ENCODE measurements around the gene RPS27. TPM values are rescaled to one million over a fixed set of nuclear protein-coding genes. Genes with fewer than 3 reads are reported as not detected.
A peak's percentile ranks its signal among the peaks of the same experiment; 100 is the strongest.

RPS27 gene
- total RNA-seq (2013), result 4,705 TPM
- polyA plus RNA-seq (1,000 to 10,000 TPM; 4,186 to 7,443 (median 4,309) TPM), polyA minus RNA-seq (1,280 and 1,590 TPM in 2 replicates), total RNA-seq (370 to 916 (median 731) reads per million in 11 experiments)

DNA sequence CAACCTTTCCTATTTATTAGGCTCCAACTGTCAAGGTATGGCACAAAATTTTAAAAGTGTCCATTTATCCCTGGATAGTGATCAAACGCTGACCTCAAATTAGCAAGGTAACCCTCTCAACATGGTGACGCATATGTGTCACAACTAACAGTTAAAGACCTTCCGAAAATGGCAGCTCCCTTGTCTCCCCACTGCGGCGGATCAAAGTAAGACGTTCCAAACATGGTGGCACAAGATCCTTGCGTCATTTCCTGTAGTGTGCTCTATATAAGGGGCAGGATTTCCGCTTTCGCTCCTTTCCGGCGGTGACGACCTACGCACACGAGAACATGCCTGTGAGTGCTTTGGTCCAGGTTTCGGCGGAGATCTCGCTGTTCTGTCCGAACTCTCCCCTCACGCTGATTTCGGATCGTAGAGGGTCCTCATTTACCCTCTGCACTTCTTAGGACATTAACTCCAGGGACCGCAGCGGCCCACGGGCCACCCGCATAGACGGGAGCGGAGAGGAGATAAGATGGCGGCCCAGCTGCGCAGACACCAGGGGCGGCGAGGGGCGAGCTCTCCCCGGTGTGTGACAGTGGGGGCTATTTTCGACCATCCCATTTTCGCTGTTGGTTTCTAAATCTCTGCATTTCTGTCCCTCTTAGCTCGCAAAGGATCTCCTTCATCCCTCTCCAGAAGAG is at the start of gene RPS27:
Gene RPS27, plus strand, starts transcription at position 295 of the 683 bp plus-strand sequence. Its CDS starts 35 bp downstream, at position 330.
- Histone ChIP-seq H3K27me3 (ENCODE audit: control insufficient read depth in 2 of 2, insufficient read depth in 2 of 2, low read length in 2 of 2) (no peaks in the 10 kb centered on the region), H2AFZ (ENCODE audit: insufficient read depth, low read depth, low read length, poor library complexity, severe bottlenecking) (peak within 1 kb of the TSS; percentile 73), H3K9ac (ENCODE audit: insufficient read depth, low read length, poor library complexity, severe bottlenecking) (peak within 1 kb of the TSS; percentile 97), H3K9me3 (replicated peaks in 1 of 2; ENCODE audit: control insufficient read depth in 1 of 2, insufficient read depth in 1 of 2, low read length in 2 of 2) (no peaks in the 10 kb centered on the region), H3K27ac (ENCODE audit: low read depth in 1 of 2, low read length in 2 of 2) (peak within 1 kb of the TSS; percentile 85 to 100), H3K4me2 (replicated peaks; ENCODE audit: extremely low read depth, low read length, poor library complexity, severe bottlenecking) (peak within 1 kb of the TSS; percentile 88), H3K4me1 (ENCODE audit: control insufficient read depth in 1 of 2, insufficient read depth in 2 of 2, low read length in 2 of 2) (peaks cover 29 to 43% of the 10 kb centered on the region in 2 donors), H4K20me1 (ENCODE audit: insufficient read depth, low read length) (no peaks in the 10 kb centered on the region), H3K79me2 (ENCODE audit: insufficient read depth, low read length) (peaks cover 20% of the 10 kb centered on the region), H3K36me3 (replicated peaks in 1 of 2; ENCODE audit: control insufficient read depth in 1 of 2, insufficient read depth in 2 of 2, low read length in 2 of 2) (peaks cover 15 to 40% of the 10 kb centered on the region in 2 donors), H3K4me3 (replicated peaks in 1 of 3; ENCODE audit: low read depth in 2 of 3, low read length in 3 of 3) (peak within 1 kb of the TSS; percentile 90 to 97 (median 95))
- H3K4me1 Mint-ChIP-seq, result peaks cover 35% of the 10 kb centered on the region
- peaks cover 0 to 2% (median 0%) of the 10 kb centered on the region in 7 donors for H3K9me3 Mint-ChIP-seq
- intact Hi-C loops (cut with micrococcal nuclease), result loop anchor here in 1 of 2 donors (5.0 kb wide), 1 partner anchor 282 kb away; the partner anchor contains the start of gene HAX1
- peak; percentile 96 to 99 (median 99) for DNase-seq
- peak within 1 kb of the TSS; percentile 98 to 100 (median 100) for H3K27ac Mint-ChIP-seq
- peak within 1 kb of the TSS; percentile 91 to 97 for H3K4me3 Mint-ChIP-seq
- H3K36me3 Mint-ChIP-seq, result peaks cover 23 to 41% of the 10 kb centered on the region in 2 donors
- H3K27me3 Mint-ChIP-seq (ENCODE audit: low read depth in 3 of 3), result peaks cover 0 to 2% (median 0%) of the 10 kb centered on the region in 3 donors
- 0% methylated on average over 12 of the region's 36 CpGs for WGBS (ENCODE audit: insufficient coverage)
- TF ChIP-seq, protein P1, sequence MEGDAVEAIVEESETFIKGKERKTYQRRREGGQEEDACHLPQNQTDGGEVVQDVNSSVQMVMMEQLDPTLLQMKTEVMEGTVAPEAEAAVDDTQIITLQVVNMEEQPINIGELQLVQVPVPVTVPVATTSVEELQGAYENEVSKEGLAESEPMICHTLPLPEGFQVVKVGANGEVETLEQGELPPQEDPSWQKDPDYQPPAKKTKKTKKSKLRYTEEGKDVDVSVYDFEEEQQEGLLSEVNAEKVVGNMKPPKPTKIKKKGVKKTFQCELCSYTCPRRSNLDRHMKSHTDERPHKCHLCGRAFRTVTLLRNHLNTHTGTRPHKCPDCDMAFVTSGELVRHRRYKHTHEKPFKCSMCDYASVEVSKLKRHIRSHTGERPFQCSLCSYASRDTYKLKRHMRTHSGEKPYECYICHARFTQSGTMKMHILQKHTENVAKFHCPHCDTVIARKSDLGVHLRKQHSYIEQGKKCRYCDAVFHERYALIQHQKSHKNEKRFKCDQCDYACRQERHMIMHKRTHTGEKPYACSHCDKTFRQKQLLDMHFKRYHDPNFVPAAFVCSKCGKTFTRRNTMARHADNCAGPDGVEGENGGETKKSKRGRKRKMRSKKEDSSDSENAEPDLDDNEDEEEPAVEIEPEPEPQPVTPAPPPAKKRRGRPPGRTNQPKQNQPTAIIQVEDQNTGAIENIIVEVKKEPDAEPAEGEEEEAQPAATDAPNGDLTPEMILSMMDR (IDR thresholded peaks at IDR 0.05), result no peak

DNA sequence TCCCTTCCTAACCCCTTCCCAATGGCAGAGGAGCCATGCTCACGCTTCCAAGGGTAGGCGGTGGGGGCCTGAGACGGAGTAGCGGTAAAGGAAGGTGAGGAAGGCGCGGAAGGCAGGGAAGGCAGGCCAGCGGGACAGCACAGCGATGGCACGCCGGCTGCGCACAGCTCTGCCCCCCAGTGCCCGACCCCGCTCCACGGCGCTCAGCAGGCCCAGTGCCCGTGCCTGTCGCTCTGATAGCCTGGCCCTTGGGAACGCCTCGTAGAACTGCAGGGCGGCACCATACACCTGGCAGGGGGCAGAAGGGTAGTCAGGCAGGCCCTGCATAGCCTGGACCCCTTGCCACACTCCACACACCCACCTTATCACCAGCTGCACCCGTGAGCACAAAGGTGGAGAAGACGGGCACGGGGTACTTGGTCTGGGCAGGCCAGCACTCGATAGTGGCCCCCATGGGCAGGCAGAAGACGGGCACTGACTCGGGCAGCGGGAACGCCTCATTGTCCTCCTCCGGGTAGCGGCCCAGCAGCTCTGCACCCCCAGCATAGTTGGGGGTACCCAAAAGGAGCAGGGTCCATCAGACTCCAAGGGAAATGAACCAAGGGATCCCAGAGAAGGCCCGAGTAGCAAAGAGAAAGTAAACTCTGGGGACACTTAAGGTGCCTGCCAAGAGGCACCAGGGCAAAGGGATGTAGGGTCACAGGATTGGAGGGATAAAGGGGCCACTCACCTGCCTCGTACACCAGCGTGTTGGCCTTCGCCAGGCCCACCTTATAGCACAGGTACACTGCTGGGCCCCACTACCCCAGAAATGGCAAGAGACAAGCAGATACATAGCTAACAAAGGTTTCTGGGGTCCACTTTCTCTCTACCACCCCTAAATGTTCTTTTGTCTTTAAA is 48.5 kb upstream of the RPS27 start:
- TF ChIP-seq, protein P1 (IDR thresholded peaks at IDR 0.05), result no peak
- no peak overlapping the region for H3K4me2 ChIP-seq (replicated peaks; ENCODE audit: extremely low read depth, low read length, poor library complexity, severe bottlenecking)
- Mint-ChIP-seq H3K27ac (peak overlapping the region in 6 of 7 donors; percentile 24 to 100 (median 86)), H3K9me3 (no peaks in the 10 kb centered on the region), H3K27me3 (ENCODE audit: low read depth in 3 of 3) (no peaks in the 10 kb centered on the region), H3K4me1 (peaks cover 40% of the 10 kb centered on the region), H3K36me3 (peaks cover 58 to 66% of the 10 kb centered on the region in 2 donors), H3K4me3 (no peak overlapping the region)
- no peaks in the 10 kb centered on the region for H3K9me3 ChIP-seq (replicated peaks in 1 of 2; ENCODE audit: control insufficient read depth in 1 of 2, insufficient read depth in 1 of 2, low read length in 2 of 2)
- H3K27me3 ChIP-seq (ENCODE audit: control insufficient read depth in 2 of 2, insufficient read depth in 2 of 2, low read length in 2 of 2), result no peaks in the 10 kb centered on the region
- peaks cover 37 to 49% of the 10 kb centered on the region in 2 donors for H3K4me1 ChIP-seq (ENCODE audit: control insufficient read depth in 1 of 2, insufficient read depth in 2 of 2, low read length in 2 of 2)
- no peak overlapping the region for H2AFZ ChIP-seq (ENCODE audit: insufficient read depth, low read depth, low read length, poor library complexity, severe bottlenecking)
- H3K36me3 ChIP-seq (replicated peaks in 1 of 2; ENCODE audit: control insufficient read depth in 1 of 2, insufficient read depth in 2 of 2, low read length in 2 of 2), result peaks cover 63 to 65% of the 10 kb centered on the region in 2 donors
- peaks cover 73% of the 10 kb centered on the region for H3K79me2 ChIP-seq (ENCODE audit: insufficient read depth, low read length)
- H3K4me3 ChIP-seq (replicated peaks in 1 of 3; ENCODE audit: low read depth in 2 of 3, low read length in 3 of 3), result no peak overlapping the region
- DNase-seq, result no peak
- 97% methylated on average over 24 of the region's 34 CpGs for whole genome bisulfite sequencing (ENCODE audit: insufficient coverage)
- H3K9ac ChIP-seq (ENCODE audit: insufficient read depth, low read length, poor library complexity, severe bottlenecking), result no peak overlapping the region
- intact Hi-C loops (cut with micrococcal nuclease), result no loop called here
- H4K20me1 ChIP-seq (ENCODE audit: insufficient read depth, low read length), result peaks cover 51% of the 10 kb centered on the region
- H3K27ac ChIP-seq (ENCODE audit: low read depth in 1 of 2, low read length in 2 of 2), result peak overlapping the region; percentile 10 to 71

Measured in CD14-positive monocyte (primary cell).